DND-41 (cell line): ENCODE results near the gene PHF24.

Experiments
- ATAC-seq: fragments of 200-7000 bp; cut with Tn5 transposase; 3 replicates; pipeline ENCODE4 v1.9.1; 2021; ENCODE audit warnings: low read depth; ENCODE audit not compliant: insufficient read depth
- DNase-seq: peaks from one replicate; pipeline ENCODE4 v3.0.0-alpha.2; 2020
- H2AFZ ChIP-seq: 2 replicates; pipeline ENCODE4 v1.6.0; 2012; ENCODE audit warnings: low read depth, low read length
- H3K27ac ChIP-seq: 2 replicates; pipeline ENCODE4 v1.5.1; 2012; ENCODE audit warnings: low read length, inconsistent platforms
- H3K27me3 ChIP-seq: fragments of 200-600 bp; sonication (generic); 2 replicates; pipeline ENCODE4 v1.6.0; 2012; ENCODE audit warnings: low read length, mild to moderate bottlenecking, inconsistent platforms; ENCODE audit not compliant: insufficient read depth, poor library complexity
- H3K36me3 ChIP-seq: 2 replicates; pipeline ENCODE4 v1.5.1; 2012; ENCODE audit warnings: low read length, inconsistent platforms; ENCODE audit not compliant: insufficient read depth
- H3K4me1 ChIP-seq: 2 replicates; pipeline ENCODE4 v1.5.1; 2012; ENCODE audit warnings: mild to moderate bottlenecking, low read length; ENCODE audit not compliant: insufficient read depth
- H3K4me2 ChIP-seq: 2 replicates; pipeline ENCODE4 v1.6.0; 2012; ENCODE audit warnings: mild to moderate bottlenecking, moderate library complexity, low read length, inconsistent platforms; ENCODE audit not compliant: insufficient read depth
- H3K4me3 ChIP-seq, 2 experiments: fragments of 200-600 bp in 1 of 2; shearing (Covaris generic) in 1 of 2; 2 replicates each; pipeline ENCODE4 v1.5.1; 2012 to 2016; ENCODE audit warnings: inconsistent platforms in 2 of 2, low read length in 2 of 2, mild to moderate bottlenecking in 2 of 2, low read depth in 1 of 2, moderate library complexity in 1 of 2
- H3K79me2 ChIP-seq: 2 replicates; pipeline ENCODE4 v1.6.0; 2012; ENCODE audit warnings: low read length, inconsistent platforms; ENCODE audit not compliant: insufficient read depth
- H3K9ac ChIP-seq: 2 replicates; pipeline ENCODE4 v1.6.0; 2012; ENCODE audit warnings: low read depth, mild to moderate bottlenecking, inconsistent platforms, low read length, moderate library complexity
- H3K9me3 ChIP-seq: 2 replicates; pipeline ENCODE4 v1.5.1; 2012; ENCODE audit warnings: low read length, moderate library complexity, mild to moderate bottlenecking, inconsistent platforms; ENCODE audit not compliant: insufficient read depth, severe bottlenecking
- H4K20me1 ChIP-seq: 2 replicates; pipeline ENCODE4 v1.6.0; 2012; ENCODE audit warnings: low read length; ENCODE audit not compliant: insufficient read depth
- EZH2 ChIP-seq: IDR thresholded peaks from 3 replicates; pipeline ENCODE4 v1.6.1; 2012; ENCODE audit warnings: borderline replicate concordance, low read depth, mild to moderate bottlenecking, moderate library complexity, low read length, inconsistent platforms; ENCODE audit not compliant: severe bottlenecking
- TF ChIP-seq, protein P1 (sequence below): IDR thresholded peaks from 2 replicates; pipeline ENCODE4 v1.5.1; 2012; ENCODE audit warnings: borderline replicate concordance, low read length, moderate library complexity, mild to moderate bottlenecking; ENCODE audit not compliant: poor library complexity, severe bottlenecking; ENCODE audit errors: extremely low read depth

Gene PHF24

GRCh38 chr9:34961574-34962490 is 3.7 kb downstream of the PHF24 start:
- Histone ChIP-seq H3K36me3 (no peaks in the 10 kb centered on the region), H3K9ac (no peak overlapping the region), H3K9me3 (no peaks in the 10 kb centered on the region), H4K20me1 (no peaks in the 10 kb centered on the region), H3K27me3 (no peaks in the 10 kb centered on the region), H3K27ac (no peak overlapping the region), H3K4me3 (no peak overlapping the region), H3K4me1 (no peaks in the 10 kb centered on the region), H3K79me2 (no peaks in the 10 kb centered on the region), H3K4me2 (no peak overlapping the region), H2AFZ (no peak overlapping the region)
- no peak for TF ChIP-seq EZH2
- TF ChIP-seq, protein P1, sequence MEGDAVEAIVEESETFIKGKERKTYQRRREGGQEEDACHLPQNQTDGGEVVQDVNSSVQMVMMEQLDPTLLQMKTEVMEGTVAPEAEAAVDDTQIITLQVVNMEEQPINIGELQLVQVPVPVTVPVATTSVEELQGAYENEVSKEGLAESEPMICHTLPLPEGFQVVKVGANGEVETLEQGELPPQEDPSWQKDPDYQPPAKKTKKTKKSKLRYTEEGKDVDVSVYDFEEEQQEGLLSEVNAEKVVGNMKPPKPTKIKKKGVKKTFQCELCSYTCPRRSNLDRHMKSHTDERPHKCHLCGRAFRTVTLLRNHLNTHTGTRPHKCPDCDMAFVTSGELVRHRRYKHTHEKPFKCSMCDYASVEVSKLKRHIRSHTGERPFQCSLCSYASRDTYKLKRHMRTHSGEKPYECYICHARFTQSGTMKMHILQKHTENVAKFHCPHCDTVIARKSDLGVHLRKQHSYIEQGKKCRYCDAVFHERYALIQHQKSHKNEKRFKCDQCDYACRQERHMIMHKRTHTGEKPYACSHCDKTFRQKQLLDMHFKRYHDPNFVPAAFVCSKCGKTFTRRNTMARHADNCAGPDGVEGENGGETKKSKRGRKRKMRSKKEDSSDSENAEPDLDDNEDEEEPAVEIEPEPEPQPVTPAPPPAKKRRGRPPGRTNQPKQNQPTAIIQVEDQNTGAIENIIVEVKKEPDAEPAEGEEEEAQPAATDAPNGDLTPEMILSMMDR: no peak
- DNase-seq (no peak), ATAC-seq (no peak)

DNA sequence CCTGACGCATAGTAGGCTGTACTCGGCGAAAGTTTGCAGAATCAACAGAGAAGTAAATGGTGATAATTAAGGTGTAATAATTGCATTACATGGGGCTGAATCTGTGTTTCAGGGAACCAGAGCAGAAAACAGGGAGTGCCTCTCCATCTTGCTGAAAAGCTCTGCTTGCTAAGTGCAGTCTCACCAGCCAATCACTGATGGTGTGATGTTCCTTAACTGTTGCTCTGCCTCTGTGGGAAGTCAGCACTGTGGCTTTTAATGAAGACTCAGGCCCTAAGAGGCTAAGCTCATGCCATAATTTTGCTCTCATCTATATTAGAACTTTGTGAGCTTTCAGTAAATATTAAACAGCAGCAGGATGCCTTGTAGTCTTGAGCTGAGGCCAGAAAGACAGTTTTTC is 4.5 kb downstream of the PHF24 start:
- Histone ChIP-seq H3K9me3 (no peaks in the 10 kb centered on the region), H3K4me3 (no peak overlapping the region), H3K27ac (no peak overlapping the region), H3K36me3 (no peaks in the 10 kb centered on the region), H3K27me3 (peaks cover 2% of the 10 kb centered on the region), H3K4me2 (no peak overlapping the region), H3K9ac (no peak overlapping the region), H3K79me2 (no peaks in the 10 kb centered on the region), H3K4me1 (no peaks in the 10 kb centered on the region), H4K20me1 (no peaks in the 10 kb centered on the region), H2AFZ (no peak overlapping the region)
- DNase-seq (no peak), ATAC-seq (no peak)
- TF ChIP-seq, protein P1: no peak
- TF ChIP-seq EZH2: no peak

- no peak overlapping the region for H3K27ac ChIP-seq
- H3K4me2 ChIP-seq: no peak overlapping the region
- H3K9me3 ChIP-seq: no peaks in the 10 kb centered on the region
- no peak overlapping the region for H3K4me3 ChIP-seq
- H3K9ac ChIP-seq: no peak overlapping the region
- TF ChIP-seq, protein P1: no peak
- no peak for TF ChIP-seq EZH2
- H3K36me3 ChIP-seq: no peaks in the 10 kb centered on the region
- H2AFZ ChIP-seq: no peak overlapping the region
- no peaks in the 10 kb centered on the region for H4K20me1 ChIP-seq
- DNase-seq (no peak), ATAC-seq (no peak)
- no peaks in the 10 kb centered on the region for H3K79me2 ChIP-seq
- no peaks in the 10 kb centered on the region for H3K4me1 ChIP-seq
- peaks cover 2% of the 10 kb centered on the region for H3K27me3 ChIP-seq
Observed at GRCh38 chr9:34963552-34963951, 5.5 kb downstream of the PHF24 start.
